ENCODE data around the gene NPFFR1. TPM values are rescaled to one million over a fixed set of nuclear protein-coding genes. Genes with fewer than 3 reads are reported as not detected.

Gene NPFFR1
- total and polyA plus RNA-seq, 10 of the 15 experiments (the other 5 are each of a cell fraction or from before 2014, with no cell fraction given), result 0.03 TPM; not detected in 9

- Histone ChIP-seq H3K27me3 (replicated peaks in 1 of 2; ENCODE audit: control insufficient read depth in 2 of 2, insufficient read depth in 2 of 2, low read length in 1 of 2) (no peaks in the 10 kb centered on the region), H3K4me3 (no peak overlapping the region), H3K9me3 (replicated peaks; ENCODE audit: control insufficient read depth, insufficient read depth, low read length) (no peaks in the 10 kb centered on the region; the same call in 2 of the 3 replicates), H3K4me1 (ENCODE audit: control insufficient read depth, insufficient read depth, low read length) (peaks cover 31% of the 10 kb centered on the region), H4K20me1 (ENCODE audit: control insufficient read depth, insufficient read depth) (no peaks in the 10 kb centered on the region), H3K9ac (ENCODE audit: control insufficient read depth, insufficient read depth, low read length) (no peak overlapping the region), H3K4me2 (ENCODE audit: control insufficient read depth, insufficient read depth) (no peak overlapping the region), H3K36me3 (ENCODE audit: control insufficient read depth in 2 of 2, insufficient read depth in 2 of 2, low read length in 1 of 2) (no peaks in the 10 kb centered on the region), H2AFZ (ENCODE audit: control insufficient read depth, low read depth, low read length) (no peak overlapping the region), H3K27ac (ENCODE audit: control insufficient read depth, insufficient read depth) (no peak overlapping the region), H3K79me2 (ENCODE audit: control insufficient read depth, insufficient read depth, low read length) (no peaks in the 10 kb centered on the region)
- ChIA-PET RAD21 (ENCODE audit: unreplicated experiment) (interaction anchor here (0.8 to 8.2 kb wide), 5 partner anchors 10 to 89 kb away, joined by 3 to 90 read pairs (median 6); no protein-coding TSS in a partner anchor), CTCF (interaction anchor here (0.6 to 18.7 kb wide), 7 partner anchors 14 to 130 kb away, joined by 3 to 756 read pairs (median 4); no protein-coding TSS in a partner anchor), SMC1A (ENCODE audit: uncharacterized antibody, unreplicated experiment) (interaction anchor here (0.6 to 12.9 kb wide), 12 partner anchors 9 to 122 kb away, joined by 3 to 274 read pairs (median 6); no protein-coding TSS in a partner anchor), POLR2A (no interaction called here)
- no peak for FAIRE-seq
- intact Hi-C loops (cut with micrococcal nuclease; ENCODE audit: unreplicated experiment), result loop anchor here (5.0 kb wide), 1 partner anchor 42 kb away; the partner anchor contains the start of gene PPA1
- TF ChIP-seq, protein P1, sequence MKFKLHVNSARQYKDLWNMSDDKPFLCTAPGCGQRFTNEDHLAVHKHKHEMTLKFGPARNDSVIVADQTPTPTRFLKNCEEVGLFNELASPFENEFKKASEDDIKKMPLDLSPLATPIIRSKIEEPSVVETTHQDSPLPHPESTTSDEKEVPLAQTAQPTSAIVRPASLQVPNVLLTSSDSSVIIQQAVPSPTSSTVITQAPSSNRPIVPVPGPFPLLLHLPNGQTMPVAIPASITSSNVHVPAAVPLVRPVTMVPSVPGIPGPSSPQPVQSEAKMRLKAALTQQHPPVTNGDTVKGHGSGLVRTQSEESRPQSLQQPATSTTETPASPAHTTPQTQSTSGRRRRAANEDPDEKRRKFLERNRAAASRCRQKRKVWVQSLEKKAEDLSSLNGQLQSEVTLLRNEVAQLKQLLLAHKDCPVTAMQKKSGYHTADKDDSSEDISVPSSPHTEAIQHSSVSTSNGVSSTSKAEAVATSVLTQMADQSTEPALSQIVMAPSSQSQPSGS (IDR thresholded peaks at IDR 0.05; ENCODE audit: low read length), result no peak
- TF ChIP-seq, protein P2, sequence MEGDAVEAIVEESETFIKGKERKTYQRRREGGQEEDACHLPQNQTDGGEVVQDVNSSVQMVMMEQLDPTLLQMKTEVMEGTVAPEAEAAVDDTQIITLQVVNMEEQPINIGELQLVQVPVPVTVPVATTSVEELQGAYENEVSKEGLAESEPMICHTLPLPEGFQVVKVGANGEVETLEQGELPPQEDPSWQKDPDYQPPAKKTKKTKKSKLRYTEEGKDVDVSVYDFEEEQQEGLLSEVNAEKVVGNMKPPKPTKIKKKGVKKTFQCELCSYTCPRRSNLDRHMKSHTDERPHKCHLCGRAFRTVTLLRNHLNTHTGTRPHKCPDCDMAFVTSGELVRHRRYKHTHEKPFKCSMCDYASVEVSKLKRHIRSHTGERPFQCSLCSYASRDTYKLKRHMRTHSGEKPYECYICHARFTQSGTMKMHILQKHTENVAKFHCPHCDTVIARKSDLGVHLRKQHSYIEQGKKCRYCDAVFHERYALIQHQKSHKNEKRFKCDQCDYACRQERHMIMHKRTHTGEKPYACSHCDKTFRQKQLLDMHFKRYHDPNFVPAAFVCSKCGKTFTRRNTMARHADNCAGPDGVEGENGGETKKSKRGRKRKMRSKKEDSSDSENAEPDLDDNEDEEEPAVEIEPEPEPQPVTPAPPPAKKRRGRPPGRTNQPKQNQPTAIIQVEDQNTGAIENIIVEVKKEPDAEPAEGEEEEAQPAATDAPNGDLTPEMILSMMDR (IDR thresholded peaks at IDR 0.05 in 2 of 3, conservative IDR thresholded peaks at IDR 0.05 in 1 of 3; ENCODE audit: control insufficient read depth in 2 of 3, extremely low read depth in 1 of 3, insufficient read depth in 1 of 3, low read depth in 3 of 3, low read length in 3 of 3), result no peak
- TF ChIP-seq IKZF1 (conservative IDR thresholded peaks at IDR 0.05) (0 out of 2 replicates have a peak, but pooled peaks have one; percentile 15), IRF5 (IDR thresholded peaks at IDR 0.05; ENCODE audit: borderline replicate concordance) (no peak)
- DNase-seq (ENCODE audit: low read depth, low spot score), result no peak
- in situ Hi-C loops (cut with MboI), result loop anchor here (5.0 kb wide), 1 partner anchor 83 kb away; no protein-coding TSS in a partner anchor
- 76% methylated on average over 2 of the region's 2 CpGs for WGBS (ENCODE audit: insufficient coverage, insufficient replicate concordance, low lambda C conversion rate, missing lambda C conversion rate)
- BruUV-seq (replicated peaks), result no TSS peak
- no peak for ATAC-seq
Measured at GRCh38 chr10:70274643-70275042, 9.2 kb downstream of the NPFFR1 start.
